Epithelial cell of proximal tubule (primary cell): ENCODE results near the gene DCUN1D1. TPM values are rescaled to one million over a fixed set of nuclear protein-coding genes. Genes with fewer than 3 reads are reported as not detected.

Source experiments
- DNase-seq: peaks from one replicate; pipeline ENCODE4 v3.0.0-alpha.2; 2011; ENCODE audit warnings: low read depth
- H3K4me3 ChIP-seq: 2 replicates; pipeline ENCODE4 v1.5.1; 2011; ENCODE audit warnings: low read depth, mild to moderate bottlenecking, low read length
- CTCF ChIP-seq: conservative IDR thresholded peaks from 2 replicates; pipeline ENCODE4 v1.5.1; 2012; ENCODE audit warnings: low read depth, mild to moderate bottlenecking, low read length
- total RNA-seq: library from RNA; depleted of rRNA; stranded (reverse); fragments of >200 nt; gene quantifications from 2 replicates; pipeline ENCODE4 v1.2.3, GENCODE V29; 2015

DCUN1D1 gene
- total RNA-seq, 1 donor from 2014 or later, result 11.3 TPM

- TF ChIP-seq CTCF, result no peak
- H3K4me3 ChIP-seq, result no peak overlapping the region
- DNase-seq, result no peak
These were observed 25.6 kb downstream of the DCUN1D1 start for GRCh38 chr3:182954553-182955235.

GRCh38 chr3:182949688-182950087 lies 30.6 kb downstream of the DCUN1D1 start:
- TF ChIP-seq CTCF, result no peak
- H3K4me3 ChIP-seq, result no peak overlapping the region
- no peak for DNase-seq

GRCh38 chr3:182948305-182948704 lies 32.0 kb downstream of the DCUN1D1 start:
- no peak overlapping the region for H3K4me3 ChIP-seq
- no peak for TF ChIP-seq CTCF
- no peak for DNase-seq

GRCh38 chr3:182947888-182948287 lies 32.5 kb downstream of the DCUN1D1 start:
- TF ChIP-seq CTCF, result peak; percentile 26
- DNase-seq, result no peak
- no peak overlapping the region for H3K4me3 ChIP-seq

GRCh38 chr3:182941719-182942118 lies 38.6 kb downstream of the DCUN1D1 start:
- no peak for TF ChIP-seq CTCF
- no peak overlapping the region for H3K4me3 ChIP-seq
- no peak for DNase-seq

- no peak for TF ChIP-seq CTCF
- no peak overlapping the region for H3K4me3 ChIP-seq
- DNase-seq, result no peak
These were observed 40.0 kb downstream of the DCUN1D1 start for GRCh38 chr3:182940266-182940808.
